ENCODE measurements around the gene TESK1. TPM values are rescaled to one million over a fixed set of nuclear protein-coding genes. Genes with fewer than 3 reads are reported as not detected.

TESK1 gene
- total and polyA plus RNA-seq, 2 of the 4 experiments (the other 2 are of a cell fraction) = 3.4 to 21.0 TPM

GRCh38 chr9:35618854-35619799 is 14.1 kb downstream of the TESK1 start:
- no peaks in the 10 kb centered on the region for H3K9me1 ChIP-seq (ENCODE audit: insufficient read depth, low read length)
- H2BK20ac ChIP-seq (ENCODE audit: low read depth, low read length) = no peak overlapping the region
- H2BK15ac ChIP-seq (ENCODE audit: low read depth, low read length) = no peak overlapping the region
- H2BK120ac ChIP-seq (ENCODE audit: low read depth, low read length) = no peak overlapping the region
- no peak overlapping the region for H2BK5ac ChIP-seq (ENCODE audit: low read depth, low read length, poor library complexity, severe bottlenecking)
- CTCF ChIA-PET = interaction anchor here (0.8 kb wide), 1 partner anchor 15 kb away, joined by 3 read pairs; no protein-coding TSS in a partner anchor
- no peak overlapping the region for H4K5ac ChIP-seq (ENCODE audit: low read depth, low read length)
- DNase-seq (peak; percentile 21), ATAC-seq (ENCODE audit: low read depth) (no peak)
- no peak overlapping the region for H2AK9ac ChIP-seq (replicated peaks; ENCODE audit: low read depth, low read length, poor library complexity)
- H3K4me1 ChIP-seq (ENCODE audit: control insufficient read depth, insufficient read depth, low read length) = no peaks in the 10 kb centered on the region
- in situ Hi-C loops (cut with MboI; ENCODE audit: low sequenced_read_pairs) = no loop called here
- TF ChIP-seq CEBPB (IDR thresholded peaks at IDR 0.05; ENCODE audit: low read depth, low read length) (no peak), MAFK (IDR thresholded peaks at IDR 0.05; ENCODE audit: low read depth, low read length) (no peak), MAZ (IDR thresholded peaks at IDR 0.05; ENCODE audit: borderline replicate concordance, low read depth, low read length) (no peak), USF2 (IDR thresholded peaks at IDR 0.05; ENCODE audit: low read depth, low read length) (no peak), RAD21 (IDR thresholded peaks at IDR 0.05; ENCODE audit: low read length) (no peak), CHD1 (IDR thresholded peaks at IDR 0.05; ENCODE audit: low read depth, low read length) (no peak), RCOR1 (IDR thresholded peaks at IDR 0.05; ENCODE audit: insufficient replicate concordance, low read length) (no peak), FOS (IDR thresholded peaks at IDR 0.05; ENCODE audit: low read depth, low read length) (no peak), BHLHE40 (IDR thresholded peaks at IDR 0.05; ENCODE audit: low read depth, low read length) (no peak)
- H3K18ac ChIP-seq (ENCODE audit: low read depth, low read length) = no peak overlapping the region
- dilution Hi-C loops (cut with HindIII; ENCODE audit: low sequenced_read_pairs, unreplicated experiment) = no loop called here
- H3K9ac ChIP-seq (ENCODE audit: low read depth, low read length) = no peak overlapping the region
- no peak overlapping the region for H2AK5ac ChIP-seq (ENCODE audit: low read depth, low read length)
- no peaks in the 10 kb centered on the region for H3K79me1 ChIP-seq (ENCODE audit: low read depth in 1 of 2, low read length in 2 of 2)
- H3K14ac ChIP-seq (replicated peaks; ENCODE audit: low read depth, low read length) = no peak overlapping the region
- H3K4me2 ChIP-seq (ENCODE audit: low read depth, low read length) = no peak overlapping the region
- H3K27me3 ChIP-seq (ENCODE audit: control insufficient read depth, insufficient read depth, low read length) = peaks cover 61% of the 10 kb centered on the region
- WGBS, 2 experiments (ENCODE audit: extremely low coverage in 2 of 2, insufficient read length in 1 of 2) = 31% methylated on average over 3 of the region's 17 CpGs; no CpG with 5 or more reads in 1 of the 2 experiments
- POLR2A ChIA-PET (ENCODE audit: unreplicated experiment) = no interaction called here
- no peak overlapping the region for H3K23ac ChIP-seq (ENCODE audit: low read depth, low read length)
- no peaks in the 10 kb centered on the region for H4K20me1 ChIP-seq (ENCODE audit: insufficient read depth, low read length)
- no peaks in the 10 kb centered on the region for H3K36me3 ChIP-seq (ENCODE audit: control insufficient read depth, insufficient read depth, low read length)
- H4K91ac ChIP-seq (ENCODE audit: insufficient read depth, low read depth, low read length) = no peak overlapping the region
- H2AFZ ChIP-seq (replicated peaks; ENCODE audit: low read length, poor library complexity) = peak overlapping the region; percentile 23
- no peak overlapping the region for H3K56ac ChIP-seq (ENCODE audit: extremely low read depth, insufficient read depth, low read length)
- H3K9me3 ChIP-seq (ENCODE audit: control insufficient read depth, insufficient read depth, low read length) = no peaks in the 10 kb centered on the region; the same call in 1 of the 2 replicates
- no TSS peak for BruUV-seq (replicated peaks)
- H3K27ac ChIP-seq (ENCODE audit: insufficient read depth, low read length) = no peak overlapping the region
- no peak overlapping the region for H4K8ac ChIP-seq (ENCODE audit: low read depth in 2 of 2, low read length in 2 of 2)
- H3K4ac ChIP-seq (ENCODE audit: low read depth, low read length) = no peak overlapping the region
- no peak overlapping the region for H3K4me3 ChIP-seq (ENCODE audit: insufficient read depth, low read depth, low read length)
- intact Hi-C loops (cut with micrococcal nuclease) = no loop called here

Data from IMR-90 (cell line).